Neural progenitor cell (in vitro differentiated cells): Measurements from ENCODE around the gene KLK10. TPM values are rescaled to one million over a fixed set of nuclear protein-coding genes. Genes with fewer than 3 reads are reported as not detected.

Experiments used
- DNase-seq: peaks from one replicate; pipeline ENCODE4 v3.0.0-alpha.2; 2016; ENCODE audit warnings: low spot score
- H2AFZ ChIP-seq: fragments of 200-600 bp; sonication (generic); replicated peaks from 2 replicates; pipeline ENCODE4 v1.6.1; 2016; ENCODE audit warnings: antibody characterized with exemption
- H3F3A ChIP-seq: fragments of 200-600 bp; sonication (generic); 2 replicates; pipeline ENCODE4 v1.6.1; 2016; ENCODE audit warnings: antibody characterized with exemption, low read depth
- H3K27ac ChIP-seq: fragments of 200-600 bp; sonication (generic); 2 replicates; pipeline ENCODE4 v1.5.1; 2016; ENCODE audit warnings: mild to moderate bottlenecking
- H3K27me3 ChIP-seq: fragments of 200-600 bp; sonication (generic); 2 replicates; pipeline ENCODE4 v1.6.1; 2016; ENCODE audit warnings: mild to moderate bottlenecking, moderate library complexity
- H3K36me3 ChIP-seq: fragments of 200-600 bp; sonication (generic); 2 replicates; pipeline ENCODE4 v1.5.1; 2016
- H3K4me1 ChIP-seq: fragments of 200-600 bp; sonication (generic); 2 replicates; pipeline ENCODE4 v1.6.1; 2016; ENCODE audit warnings: mixed run types
- H3K4me2 ChIP-seq: fragments of 200-600 bp; sonication (generic); 2 replicates; pipeline ENCODE4 v1.6.1; 2016
- H3K4me3 ChIP-seq: fragments of 200-600 bp; sonication (generic); 2 replicates; pipeline ENCODE4 v1.5.1; 2016
- H3K79me2 ChIP-seq: fragments of 200-600 bp; sonication (generic); 2 replicates; pipeline ENCODE4 v1.6.1; 2016; ENCODE audit warnings: low read depth
- H3K9ac ChIP-seq: fragments of 200-600 bp; sonication (generic); 2 replicates; pipeline ENCODE4 v1.6.1; 2016
- H3K9me3 ChIP-seq: fragments of 200-600 bp; sonication (generic); 2 replicates; pipeline ENCODE4 v1.5.1; 2016; ENCODE audit warnings: low read depth
- H4K20me1 ChIP-seq: fragments of 200-600 bp; sonication (generic); 2 replicates; pipeline ENCODE4 v1.6.1; 2016; ENCODE audit warnings: low read depth
- H3K27ac Mint-ChIP-seq: 3 replicates; pipeline ENCODE4 v1.8.0; 2021; ENCODE audit warnings: mixed read lengths
- H3K27me3 Mint-ChIP-seq: 2 replicates; pipeline ENCODE4 v1.8.0; 2022; ENCODE audit warnings: low read depth, mild to moderate bottlenecking, inconsistent platforms, moderate library complexity, mixed read lengths; ENCODE audit not compliant: insufficient read depth
- H3K36me3 Mint-ChIP-seq: 3 replicates; pipeline ENCODE4 v1.8.0; 2021; ENCODE audit warnings: mixed read lengths
- H3K4me1 Mint-ChIP-seq: 3 replicates; pipeline ENCODE4 v1.8.0; 2021; ENCODE audit warnings: mixed read lengths
- H3K4me3 Mint-ChIP-seq: 3 replicates; pipeline ENCODE4 v1.8.0; 2021; ENCODE audit warnings: mild to moderate bottlenecking, moderate library complexity, mixed read lengths
- H3K9me3 Mint-ChIP-seq: 3 replicates; pipeline ENCODE4 v1.8.0; 2020; ENCODE audit warnings: mixed read lengths
- CTCF ChIP-seq: fragments of 200-600 bp; sonication (generic); IDR thresholded peaks from 2 replicates; pipeline ENCODE4 v1.5.1; 2017; ENCODE audit warnings: antibody characterized with exemption, mild to moderate bottlenecking
- EZH2 ChIP-seq: fragments of 200-600 bp; sonication (generic); IDR thresholded peaks from 2 replicates; pipeline ENCODE4 v1.6.1; 2017; ENCODE audit warnings: antibody characterized with exemption, mild to moderate bottlenecking, moderate library complexity
- EZH2phosphoT487 ChIP-seq: fragments of 200-600 bp; sonication (generic); IDR thresholded peaks from 2 replicates; pipeline ENCODE4 v1.6.1; 2017; ENCODE audit warnings: antibody characterized with exemption
- total RNA-seq: library from RNA; depleted of rRNA; stranded (reverse); fragments of >200 nt; gene quantifications from 2 replicates; pipeline ENCODE4 v1.2.3, GENCODE V29; 2015; ENCODE audit warnings: low replicate concordance

KLK10 gene
- total RNA-seq, 1 donor from 2014 or later, result not detected

GRCh38 chr19:50998686-50999085 is 20.8 kb downstream of the KLK10 start:
- no peak overlapping the region for H3K4me3 Mint-ChIP-seq
- peaks cover 11% of the 10 kb centered on the region for H3K4me1 ChIP-seq
- H3K27me3 Mint-ChIP-seq, result peaks cover 10% of the 10 kb centered on the region
- DNase-seq, result no peak
- H4K20me1 ChIP-seq, result no peaks in the 10 kb centered on the region
- H3K27me3 ChIP-seq, result peaks cover 3% of the 10 kb centered on the region
- no peak for TF ChIP-seq EZH2phosphoT487
- TF ChIP-seq CTCF, result no peak
- TF ChIP-seq EZH2, result no peak
- no peaks in the 10 kb centered on the region for H3K36me3 ChIP-seq
- H3K4me2 ChIP-seq, result no peak overlapping the region
- no peak overlapping the region for H3K27ac ChIP-seq
- no peak overlapping the region for H3K4me3 ChIP-seq
- no peak overlapping the region for H2AFZ ChIP-seq
- no peaks in the 10 kb centered on the region for H3K36me3 Mint-ChIP-seq
- no peaks in the 10 kb centered on the region for H3K9me3 ChIP-seq
- peaks cover 17% of the 10 kb centered on the region for H3K4me1 Mint-ChIP-seq
- H3K79me2 ChIP-seq, result no peaks in the 10 kb centered on the region
- H3K27ac Mint-ChIP-seq, result no peak overlapping the region
- no peak overlapping the region for H3K9ac ChIP-seq
- no peaks in the 10 kb centered on the region for H3F3A ChIP-seq
- H3K9me3 Mint-ChIP-seq, result no peaks in the 10 kb centered on the region

- Histone ChIP-seq H3K36me3 (no peaks in the 10 kb centered on the region), H4K20me1 (no peaks in the 10 kb centered on the region), H3K4me2 (no peak overlapping the region), H3F3A (no peaks in the 10 kb centered on the region), H3K79me2 (no peaks in the 10 kb centered on the region), H3K9me3 (no peaks in the 10 kb centered on the region), H2AFZ (no peak overlapping the region), H3K9ac (no peak overlapping the region), H3K4me1 (peaks cover 11% of the 10 kb centered on the region), H3K4me3 (no peak overlapping the region), H3K27me3 (peaks cover 3% of the 10 kb centered on the region), H3K27ac (no peak overlapping the region)
- H3K9me3 Mint-ChIP-seq, result no peaks in the 10 kb centered on the region
- DNase-seq, result no peak
- H3K27me3 Mint-ChIP-seq, result peaks cover 8% of the 10 kb centered on the region
- peaks cover 17% of the 10 kb centered on the region for H3K4me1 Mint-ChIP-seq
- no peak overlapping the region for H3K4me3 Mint-ChIP-seq
- no peak overlapping the region for H3K27ac Mint-ChIP-seq
- H3K36me3 Mint-ChIP-seq, result no peaks in the 10 kb centered on the region
- TF ChIP-seq EZH2, result no peak
- TF ChIP-seq EZH2phosphoT487, result no peak
- TF ChIP-seq CTCF, result no peak
These were observed 21.4 kb downstream of the KLK10 start for GRCh38 chr19:50998061-50998460.

- Histone ChIP-seq H3K27me3 (peaks cover 12% of the 10 kb centered on the region), H3K36me3 (no peaks in the 10 kb centered on the region), H3K4me2 (no peak overlapping the region), H4K20me1 (no peaks in the 10 kb centered on the region), H3K79me2 (no peaks in the 10 kb centered on the region), H3K4me3 (no peak overlapping the region), H3K9ac (no peak overlapping the region), H3K9me3 (no peaks in the 10 kb centered on the region), H2AFZ (no peak overlapping the region), H3K4me1 (no peaks in the 10 kb centered on the region), H3K27ac (no peak overlapping the region), H3F3A (no peaks in the 10 kb centered on the region)
- Mint-ChIP-seq H3K4me3 (no peak overlapping the region), H3K4me1 (no peaks in the 10 kb centered on the region), H3K36me3 (no peaks in the 10 kb centered on the region), H3K9me3 (no peaks in the 10 kb centered on the region), H3K27me3 (peaks cover 6% of the 10 kb centered on the region), H3K27ac (no peak overlapping the region)
- no peak for DNase-seq
- TF ChIP-seq EZH2phosphoT487 (no peak), CTCF (no peak)
These were observed 25.4 kb downstream of the KLK10 start for GRCh38 chr19:50994129-50994528.

GRCh38 chr19:50992666-50993035 is 26.9 kb downstream of the KLK10 start:
- no peak for DNase-seq
- Mint-ChIP-seq H3K4me1 (no peaks in the 10 kb centered on the region), H3K27me3 (peaks cover 5% of the 10 kb centered on the region)

More at GRCh38 chr19:50992666-50993035, 26.9 kb downstream of the KLK10 start:
- Histone ChIP-seq H3K79me2 (no peaks in the 10 kb centered on the region), H3K27me3 (peaks cover 27% of the 10 kb centered on the region), H4K20me1 (no peaks in the 10 kb centered on the region), H3K4me3 (no peak overlapping the region), H3K9me3 (no peaks in the 10 kb centered on the region), H3K27ac (no peak overlapping the region), H3K36me3 (no peaks in the 10 kb centered on the region), H3F3A (no peaks in the 10 kb centered on the region), H3K4me1 (no peaks in the 10 kb centered on the region), H3K9ac (no peak overlapping the region), H2AFZ (no peak overlapping the region), H3K4me2 (no peak overlapping the region)
- Mint-ChIP-seq H3K36me3 (no peaks in the 10 kb centered on the region), H3K27ac (no peak overlapping the region), H3K9me3 (no peaks in the 10 kb centered on the region), H3K4me3 (no peak overlapping the region)
- TF ChIP-seq CTCF, result no peak
- no peak for TF ChIP-seq EZH2phosphoT487
- TF ChIP-seq EZH2, result no peak
